HG03558 (cell line): ENCODE results near the gene RNF144A.

Experiments used
- ATAC-seq: cut with Tn5 transposase; IDR thresholded peaks from one replicate; pipeline ENCODE4 v1.9.1; 2021; ENCODE audit warnings: moderate number of reproducible peaks; ENCODE audit not compliant: unreplicated experiment; ENCODE audit errors: extremely low read depth

The RNF144A gene

GRCh38 chr2:6966446-6966940, 49.3 kb downstream of the RNF144A start:
- ATAC-seq, result no peak

GRCh38 chr2:6967301-6967700, 50.1 kb downstream of the RNF144A start:
- no peak for ATAC-seq

- no peak for ATAC-seq
Observed at GRCh38 chr2:6968319-6969100, 51.3 kb downstream of the RNF144A start.

- no peak for ATAC-seq
Observed at GRCh38 chr2:6970551-6970950, 53.3 kb downstream of the RNF144A start.

GRCh38 chr2:6970976-6971480, 53.8 kb downstream of the RNF144A start:
- no peak for ATAC-seq

GRCh38 chr2:6971502-6971901, 54.3 kb downstream of the RNF144A start:
- no peak for ATAC-seq

GRCh38 chr2:6972067-6972710, 55.0 kb downstream of the RNF144A start:
- no peak for ATAC-seq

- ATAC-seq, result no peak
Observed at GRCh38 chr2:6973895-6974545, 56.8 kb downstream of the RNF144A start.

GRCh38 chr2:6975988-6976387, 58.8 kb downstream of the RNF144A start:
- ATAC-seq, result no peak

- no peak for ATAC-seq
Observed at GRCh38 chr2:6977113-6977741, 60.0 kb downstream of the RNF144A start.

- ATAC-seq, result no peak
Observed at GRCh38 chr2:6977786-6978185, 60.6 kb downstream of the RNF144A start.

- no peak for ATAC-seq
Observed at GRCh38 chr2:6978991-6979390, 61.8 kb downstream of the RNF144A start.

GRCh38 chr2:6982449-6982848, 65.2 kb downstream of the RNF144A start:
- no peak for ATAC-seq

GRCh38 chr2:6982934-6983589, 65.8 kb downstream of the RNF144A start:
- ATAC-seq, result no peak

GRCh38 chr2:6986301-6986911, 69.2 kb downstream of the RNF144A start:
- ATAC-seq, result no peak

GRCh38 chr2:6986912-6987361, 69.7 kb downstream of the RNF144A start:
- no peak for ATAC-seq

- no peak for ATAC-seq
Observed at GRCh38 chr2:6990871-6991270, 73.7 kb downstream of the RNF144A start.

- ATAC-seq, result no peak
Observed at GRCh38 chr2:6992794-6993228, 75.6 kb downstream of the RNF144A start.

- no peak for ATAC-seq
Observed at GRCh38 chr2:6993229-6993640, 76.0 kb downstream of the RNF144A start.
